ENCODE results near the gene ZNF577.

- TF ChIP-seq EZH2 (IDR thresholded peaks at IDR 0.05; ENCODE audit: borderline replicate concordance), result no peak
- TF ChIP-seq CTCF (IDR thresholded peaks at IDR 0.05; ENCODE audit: poor library complexity), result no peak
Measured at GRCh38 chr19:51830274-51830673, 57.5 kb downstream of the ZNF577 start.
